ENCODE results near the gene MIA.

- no peak for TF ChIP-seq EZH2phosphoT487 (IDR thresholded peaks at IDR 0.05; ENCODE audit: low read length)
- TF ChIP-seq CTCF (IDR thresholded peaks at IDR 0.05; ENCODE audit: low read length): no peak
- TF ChIP-seq EZH2 (optimal IDR thresholded peaks at IDR 0.05; ENCODE audit: low read depth, low read length): no peak
Observed at GRCh38 chr19:40763963-40764362, 11.4 kb upstream of the MIA start.

Data from MM.1S (cell line).